ENCODE measurements around the gene PREX1. TPM values are rescaled to one million over a fixed set of nuclear protein-coding genes. Genes with fewer than 3 reads are reported as not detected.

Gene PREX1
- total RNA-seq, 4 donors from 2014 or later = 9.9 to 150 (median 18.4) TPM

DNA sequence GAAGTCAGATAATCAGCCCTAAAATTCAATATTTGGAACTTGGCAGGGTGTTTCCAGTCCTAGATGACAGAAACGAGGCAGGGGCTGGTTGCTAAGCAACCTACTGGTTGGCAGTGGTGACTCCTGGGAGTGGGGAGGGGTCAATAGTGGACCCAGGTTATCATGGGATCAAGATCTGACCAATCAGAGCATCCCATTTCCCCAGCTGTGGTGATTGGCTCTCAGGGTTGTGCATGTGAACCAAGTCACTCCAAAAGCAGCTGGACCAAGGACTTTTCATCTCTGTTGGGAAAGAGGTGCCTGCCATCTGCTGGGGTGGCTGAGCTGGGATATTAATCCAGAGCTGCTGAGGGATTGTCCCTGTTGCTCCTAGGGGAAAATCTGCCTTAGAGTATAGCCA lies 253.4 kb downstream of the PREX1 start:
- H3K4me1 ChIP-seq = no peaks in the 10 kb centered on the region
- DNase-seq = no peak
- H3K27ac ChIP-seq = no peak overlapping the region
- no peaks in the 10 kb centered on the region for H3K27me3 ChIP-seq
- H3K4me3 ChIP-seq = no peak overlapping the region
- no peaks in the 10 kb centered on the region for H3K9me3 ChIP-seq
- no peaks in the 10 kb centered on the region for H3K36me3 ChIP-seq
- TF ChIP-seq, protein P1, sequence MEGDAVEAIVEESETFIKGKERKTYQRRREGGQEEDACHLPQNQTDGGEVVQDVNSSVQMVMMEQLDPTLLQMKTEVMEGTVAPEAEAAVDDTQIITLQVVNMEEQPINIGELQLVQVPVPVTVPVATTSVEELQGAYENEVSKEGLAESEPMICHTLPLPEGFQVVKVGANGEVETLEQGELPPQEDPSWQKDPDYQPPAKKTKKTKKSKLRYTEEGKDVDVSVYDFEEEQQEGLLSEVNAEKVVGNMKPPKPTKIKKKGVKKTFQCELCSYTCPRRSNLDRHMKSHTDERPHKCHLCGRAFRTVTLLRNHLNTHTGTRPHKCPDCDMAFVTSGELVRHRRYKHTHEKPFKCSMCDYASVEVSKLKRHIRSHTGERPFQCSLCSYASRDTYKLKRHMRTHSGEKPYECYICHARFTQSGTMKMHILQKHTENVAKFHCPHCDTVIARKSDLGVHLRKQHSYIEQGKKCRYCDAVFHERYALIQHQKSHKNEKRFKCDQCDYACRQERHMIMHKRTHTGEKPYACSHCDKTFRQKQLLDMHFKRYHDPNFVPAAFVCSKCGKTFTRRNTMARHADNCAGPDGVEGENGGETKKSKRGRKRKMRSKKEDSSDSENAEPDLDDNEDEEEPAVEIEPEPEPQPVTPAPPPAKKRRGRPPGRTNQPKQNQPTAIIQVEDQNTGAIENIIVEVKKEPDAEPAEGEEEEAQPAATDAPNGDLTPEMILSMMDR (IDR thresholded peaks at IDR 0.05) = no peak
- no peak for TF ChIP-seq POLR2A (IDR thresholded peaks at IDR 0.05)

Other genes with a start within 250 kb of the PREX1 start
- 100 to 1,000 TPM in 1 of 4 donors, 10 to 100 TPM in 3; 38.0 to 170 (median 43.4) TPM for gene ARFGEF2, start 93.7 kb upstream of the PREX1 start, total RNA-seq
- 10 to 100 TPM; 10.2 to 43.7 (median 20.9) TPM for gene CSE1L, start 218.3 kb upstream of the PREX1 start, total RNA-seq